Lung (tissue), 4 donors: Measurements from ENCODE around the gene PPM1F. TPM values are rescaled to one million over a fixed set of nuclear protein-coding genes. Genes with fewer than 3 reads are reported as not detected.

ENCODE experiments used
- polyA plus RNA-seq, 2 donors: library from polyadenylated mRNA; stranded (reverse); fragments of 200-250 nt; gene quantifications; one replicate each; pipeline ENCODE4 v1.2.1, GENCODE V29; 2013
- total RNA-seq, 2 donors: library from RNA; depleted of rRNA in 1 of 2; stranded (reverse); fragments of >200 nt in 1 of 2; gene quantifications; one replicate each; pipeline ENCODE4 v1.2.1, GENCODE V29; 2014 to 2021
- donor health status: Bipolar disorder and iron deficiency.
- donor health status: healthy.
- donor health status: DM: yes; HTN: yes; CAD: no.

PPM1F gene
- total and polyA plus RNA-seq, 4 donors = 25.8 to 62.4 (median 32.6) TPM

Other genes starting within 250 kb of the PPM1F start
- 10 to 100 TPM in 1 of 2 donors, 1 to 10 TPM in 1; 4.0 to 15.1 TPM for gene YPEL1, start 217.1 kb downstream of the PPM1F start, total RNA-seq
- gene YPEL1, start 217.1 kb downstream of the PPM1F start, polyA plus RNA-seq = 1 to 10 TPM; 1.6 to 3.0 TPM
- gene MAPK1, start 85.2 kb downstream of the PPM1F start, total RNA-seq = 100 to 1,000 TPM in 1 of 2 donors, 10 to 100 TPM in 1; 73.8 to 154 TPM
- 10 to 100 TPM; 16.3 to 34.7 TPM for gene MAPK1, start 85.2 kb downstream of the PPM1F start, polyA plus RNA-seq
- gene TOP3B, start 29.9 kb upstream of the PPM1F start, total RNA-seq = 10 to 100 TPM; 30.5 to 34.2 TPM
- 10 to 100 TPM; 11.9 to 15.5 TPM for gene TOP3B, start 29.9 kb upstream of the PPM1F start, polyA plus RNA-seq